GM12878 (cell line): ENCODE results near the gene S100P. TPM values are rescaled to one million over a fixed set of nuclear protein-coding genes. Genes with fewer than 3 reads are reported as not detected.

Experiments used
- ATAC-seq: fragments of 200-7000 bp; cut with Tn5 transposase; 3 replicates; pipeline ENCODE4 v1.9.1; 2020; ENCODE audit warnings: mild to moderate bottlenecking, moderate library complexity
- BruUV-seq: library from RNA; stranded (reverse); fragments of 400-500 nt; replicated peaks from 2 replicates; lab custom pipeline; 2021; lab: Mats Ljungman, UMichigan
- CTCF ChIA-PET: fragments of 300-600 bp; sonication (Branson Sonifier 250); formaldehyde crosslinking; extraction: SDS; loops from one replicate; lab custom pipeline; 2021; ENCODE audit warnings: inconsistent platforms; lab: Yijun Ruan, JAX
- POLR2A ChIA-PET: fragments of 350-600 bp; formaldehyde crosslinking; extraction: SDS; loops from one replicate; lab custom pipeline; 2021; ENCODE audit warnings: inconsistent platforms; lab: Charles Lee
- RAD21 ChIA-PET: fragments of 300-600 bp; sonication (Branson Sonifier 250); formaldehyde crosslinking; loops from one replicate; lab custom pipeline; 2023; ENCODE audit warnings: antibody characterized with exemption; ENCODE audit not compliant: unreplicated experiment; lab: Charles Lee
- SMC1A ChIA-PET: fragments of 300-600 bp; sonication (Branson Sonifier 250); formaldehyde crosslinking; loops from one replicate; lab custom pipeline; 2023; ENCODE audit not compliant: unreplicated experiment, uncharacterized antibody; lab: Charles Lee
- DNase-seq: peaks from one replicate; pipeline ENCODE4 v3.0.0-alpha.2; 2011; ENCODE audit warnings: low read depth, low spot score
- FAIRE-seq: peaks from 3 replicates; lab custom pipeline; 2011; peaks lifted over from hg19 to GRCh38; lab: Jason Lieb, UNC
- H2AFZ ChIP-seq: 2 replicates; pipeline ENCODE4 v1.6.0; 2011; ENCODE audit warnings: low read depth, low read length, control low read depth; ENCODE audit not compliant: control insufficient read depth
- H3K27ac ChIP-seq: 2 replicates; pipeline ENCODE4 v1.5.1; 2011; ENCODE audit warnings: control low read depth; ENCODE audit not compliant: control insufficient read depth, insufficient read depth
- H3K27me3 ChIP-seq, 2 experiments: replicated peaks in 1 of 2; 2 replicates each; pipeline versions ENCODE4 v1.6.0 to v1.6.1; 2011; ENCODE audit warnings: low read length in 1 of 2; ENCODE audit not compliant: control insufficient read depth in 2 of 2, insufficient read depth in 2 of 2
- H3K36me3 ChIP-seq, 2 experiments: 2 replicates each; pipeline ENCODE4 v1.5.1; 2011; ENCODE audit warnings: low read length in 1 of 2; ENCODE audit not compliant: control insufficient read depth in 2 of 2, insufficient read depth in 2 of 2
- H3K4me1 ChIP-seq: 2 replicates; pipeline ENCODE4 v1.6.1; 2011; ENCODE audit warnings: mild to moderate bottlenecking, low read length, moderate library complexity, mixed read lengths; ENCODE audit not compliant: control insufficient read depth, insufficient read depth
- H3K4me2 ChIP-seq: 2 replicates; pipeline ENCODE4 v1.6.0; 2011; ENCODE audit warnings: control low read depth; ENCODE audit not compliant: control insufficient read depth, insufficient read depth
- H3K4me3 ChIP-seq: fragments of 200-600 bp; sonication (generic); 2 replicates; pipeline ENCODE4 v1.5.1; 2016
- H3K79me2 ChIP-seq: 2 replicates; pipeline ENCODE4 v1.6.0; 2011; ENCODE audit warnings: low read length; ENCODE audit not compliant: control insufficient read depth, insufficient read depth
- H3K9ac ChIP-seq: 2 replicates; pipeline ENCODE4 v1.8.0; 2011; ENCODE audit warnings: low read length, control low read depth, mixed read lengths; ENCODE audit not compliant: control insufficient read depth, insufficient read depth
- H3K9me3 ChIP-seq: replicated peaks from 3 replicates; pipeline ENCODE4 v1.5.1; 2011; ENCODE audit warnings: mild to moderate bottlenecking, low read length; ENCODE audit not compliant: control insufficient read depth, insufficient read depth
- H4K20me1 ChIP-seq: 2 replicates; pipeline ENCODE4 v1.6.0; 2011; ENCODE audit not compliant: control insufficient read depth, insufficient read depth
- BRCA1 ChIP-seq: IDR thresholded peaks from 2 replicates; pipeline ENCODE4 v1.6.1; 2011; ENCODE audit warnings: low read depth, low read length, improper control_type of control experiment
- EZH2 ChIP-seq: IDR thresholded peaks from 2 replicates; pipeline ENCODE4 v1.6.1; 2012; ENCODE audit warnings: low read depth, mild to moderate bottlenecking, control low read depth, inconsistent platforms, low read length, borderline replicate concordance; ENCODE audit not compliant: control insufficient read depth
- NBN ChIP-seq: fragments of 450-650 bp; IDR thresholded peaks from 2 replicates; pipeline ENCODE4 v1.6.1; 2016
- NFYB ChIP-seq: IDR thresholded peaks from 2 replicates; pipeline ENCODE4 v1.6.1; 2011; ENCODE audit warnings: low read depth, mild to moderate bottlenecking, low read length, improper control_type of control experiment, moderate library complexity; ENCODE audit not compliant: insufficient read depth
- PAX5 ChIP-seq: IDR thresholded peaks from 2 replicates; pipeline ENCODE4 v1.6.1; 2011; ENCODE audit warnings: low read depth, low read length, borderline replicate concordance
- RAD51 ChIP-seq: fragments of 450-650 bp; IDR thresholded peaks from 2 replicates; pipeline ENCODE4 v1.6.1; 2016; ENCODE audit warnings: moderate library complexity, mild to moderate bottlenecking, inconsistent platforms
- SIN3A ChIP-seq: IDR thresholded peaks from 2 replicates; pipeline ENCODE4 v1.6.1; 2012; ENCODE audit warnings: low read depth, low read length, improper control_type of control experiment
- ZNF207 ChIP-seq: fragments of 450-650 bp; IDR thresholded peaks from 2 replicates; pipeline ENCODE4 v1.6.1; 2014; ENCODE audit warnings: antibody characterized with exemption, mild to moderate bottlenecking, borderline replicate concordance
- ZNF217 ChIP-seq: fragments of 450-650 bp; IDR thresholded peaks from 2 replicates; pipeline ENCODE4 v1.6.1; 2017; ENCODE audit warnings: antibody characterized with exemption, mild to moderate bottlenecking
- WGBS: methylation state at CpG from one replicate; pipeline ENCODE4 v1.1.6; 2016; ENCODE audit warnings: low lambda C conversion rate; ENCODE audit not compliant: insufficient replicate concordance, insufficient coverage; ENCODE audit errors: missing lambda C conversion rate; 5-methylcytosine and 5-hydroxymethylcytosine counted together
- in situ Hi-C: fragments of 300-500 bp; cut with MboI; formaldehyde crosslinking; loops from 9 replicates; pipeline ENCODE4 v1.14.3; 2018; ENCODE audit warnings: mixed read lengths
- intact Hi-C: fragments of 100-400 bp; cut with micrococcal nuclease; formaldehyde crosslinking; loops from one replicate; pipeline ENCODE4 v1.14.2; 2022; ENCODE audit not compliant: unreplicated experiment
- polyA plus RNA-seq, 11 experiments: library from polyadenylated mRNA; depleted of rRNA in 4 of 11; unstranded in 6 of 11; stranded (reverse) in 5 of 11; fragments of >200 nt; fragmentation: Nextera tagmentation in 4 of 11; fragmentation: Illumina TruSeq in 1 of 11; extraction: Ambion mirVana in 4 of 11; extraction: Trizol in 1 of 11; gene quantifications; 1 replicate in 1 of 11; 2 replicates in 10 of 11; pipeline versions ENCODE4 v1.2.1 to v1.2.3, GENCODE V29; 2011 to 2016; ENCODE audit warnings: inconsistent platforms in 2 of 11, missing spikeins in 2 of 11, low read depth in 1 of 11
- total RNA-seq, 4 experiments: library from RNA; depleted of rRNA in 3 of 4; stranded (reverse); fragments of >200 nt in 3 of 4; fragmentation: Illumina TruSeq in 1 of 4; extraction: Trizol in 1 of 4; gene quantifications; 2 replicates each; pipeline versions ENCODE4 v1.2.1 to v1.2.3, GENCODE V29; 2013 to 2021

The S100P gene
- total and polyA plus RNA-seq, 10 of the 15 experiments (the other 5 are each of a cell fraction or from before 2014, with no cell fraction given), result 0.90 TPM; not detected in 9

- Histone ChIP-seq H4K20me1 (no peaks in the 10 kb centered on the region), H2AFZ (no peak overlapping the region), H3K79me2 (no peaks in the 10 kb centered on the region), H3K4me1 (no peaks in the 10 kb centered on the region), H3K9me3 (no peaks in the 10 kb centered on the region), H3K4me2 (no peak overlapping the region), H3K9ac (no peak overlapping the region), H3K27me3 (no peaks in the 10 kb centered on the region), H3K27ac (no peak overlapping the region), H3K4me3 (no peak overlapping the region), H3K36me3 (no peaks in the 10 kb centered on the region)
- BruUV-seq, result no TSS peak
- DNase-seq, result no peak
- ChIA-PET POLR2A (no interaction called here), RAD21 (interaction anchor here (1.3 to 1.4 kb wide), 2 partner anchors 50 to 146 kb away, joined by 4 to 7 read pairs; no protein-coding TSS in a partner anchor), SMC1A (interaction anchor here (1.3 kb wide), 1 partner anchor 147 kb away, joined by 3 read pairs; no protein-coding TSS in a partner anchor), CTCF (interaction anchor here (1.2 kb wide), 1 partner anchor 146 kb away, joined by 5 read pairs; no protein-coding TSS in a partner anchor)
- no peak for FAIRE-seq
- ATAC-seq, result no peak
- in situ Hi-C loops (no loop called here), intact Hi-C loops (no loop called here)
- no peak for TF ChIP-seq RAD51
- TF ChIP-seq SIN3A, result no peak
- TF ChIP-seq EZH2, result no peak
- TF ChIP-seq NBN, result no peak
- TF ChIP-seq BRCA1, result no peak
- no peak for TF ChIP-seq PAX5
- TF ChIP-seq ZNF217, result no peak
- TF ChIP-seq NFYB, result no peak
- no peak for TF ChIP-seq ZNF207
- 57% methylated on average over 19 of the region's 31 CpGs for WGBS
Observed at GRCh38 chr4:6727081-6727942, 33.6 kb downstream of the S100P start.
